Suprapubic skin (tissue), 3 donors: Measurements from ENCODE around the gene CACNA1D.

Experiments
- POLR2A ChIP-seq, 2 donors: fragments of 450-650 bp; IDR thresholded peaks; one replicate each; pipeline ENCODE4 v1.6.1; 2017; ENCODE audit warnings: antibody characterized with exemption in 2 of 2, mild to moderate bottlenecking in 2 of 2, moderate library complexity in 2 of 2
- TF ChIP-seq, protein P1 (sequence below), 2 donors: fragments of 200-600 bp in 1 of 2; fragments of 450-650 bp in 1 of 2; sonication (generic) in 1 of 2; IDR thresholded peaks; one replicate each; pipeline ENCODE4 v1.5.1; 2016 to 2019; ENCODE audit warnings: antibody characterized with exemption in 2 of 2, mild to moderate bottlenecking in 1 of 2, moderate library complexity in 1 of 2

DNA sequence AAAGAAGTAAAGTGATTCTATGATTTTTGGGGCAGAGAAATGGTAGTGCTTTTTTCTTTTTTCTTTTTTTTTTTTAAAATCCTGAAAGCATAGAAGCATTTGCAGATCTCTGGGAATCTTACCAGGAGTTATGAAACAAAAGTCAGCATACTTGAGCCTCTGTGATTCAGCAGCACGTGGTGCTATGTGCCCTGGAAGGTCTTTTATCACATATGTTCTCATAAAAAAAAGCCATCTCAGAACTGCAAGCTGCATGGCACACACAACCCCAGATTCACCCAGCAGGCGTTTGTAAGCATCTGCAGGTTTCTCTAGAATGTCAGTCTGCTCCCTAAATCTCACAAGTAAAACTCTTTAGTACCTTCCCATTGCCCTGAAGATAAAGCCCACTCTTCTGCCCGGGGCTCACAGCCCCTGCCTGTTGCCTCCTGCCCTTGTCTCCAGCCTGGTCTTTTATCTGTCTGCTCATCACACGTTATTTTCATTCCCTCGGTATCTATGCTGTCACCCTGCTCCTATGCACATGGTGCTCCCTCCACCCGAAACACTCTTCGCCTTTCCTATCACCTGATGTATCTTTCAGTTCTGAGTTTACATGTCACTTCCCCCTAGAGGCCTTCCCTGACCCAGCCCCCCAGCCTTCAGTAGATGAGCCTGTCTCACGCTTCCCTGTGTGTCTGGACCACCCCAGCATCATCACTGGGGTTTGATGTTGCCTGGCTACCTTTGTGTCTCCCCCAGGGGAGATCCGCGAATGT, 279.4 kb downstream of the CACNA1D start:
- no peak for TF ChIP-seq POLR2A (IDR thresholded peaks at IDR 0.05)
- TF ChIP-seq, protein P1, sequence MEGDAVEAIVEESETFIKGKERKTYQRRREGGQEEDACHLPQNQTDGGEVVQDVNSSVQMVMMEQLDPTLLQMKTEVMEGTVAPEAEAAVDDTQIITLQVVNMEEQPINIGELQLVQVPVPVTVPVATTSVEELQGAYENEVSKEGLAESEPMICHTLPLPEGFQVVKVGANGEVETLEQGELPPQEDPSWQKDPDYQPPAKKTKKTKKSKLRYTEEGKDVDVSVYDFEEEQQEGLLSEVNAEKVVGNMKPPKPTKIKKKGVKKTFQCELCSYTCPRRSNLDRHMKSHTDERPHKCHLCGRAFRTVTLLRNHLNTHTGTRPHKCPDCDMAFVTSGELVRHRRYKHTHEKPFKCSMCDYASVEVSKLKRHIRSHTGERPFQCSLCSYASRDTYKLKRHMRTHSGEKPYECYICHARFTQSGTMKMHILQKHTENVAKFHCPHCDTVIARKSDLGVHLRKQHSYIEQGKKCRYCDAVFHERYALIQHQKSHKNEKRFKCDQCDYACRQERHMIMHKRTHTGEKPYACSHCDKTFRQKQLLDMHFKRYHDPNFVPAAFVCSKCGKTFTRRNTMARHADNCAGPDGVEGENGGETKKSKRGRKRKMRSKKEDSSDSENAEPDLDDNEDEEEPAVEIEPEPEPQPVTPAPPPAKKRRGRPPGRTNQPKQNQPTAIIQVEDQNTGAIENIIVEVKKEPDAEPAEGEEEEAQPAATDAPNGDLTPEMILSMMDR (IDR thresholded peaks at IDR 0.05) = no peak
